HG03432 (cell line): ENCODE measurements around the gene TAL1.

Experiments
- ATAC-seq: cut with Tn5 transposase; IDR thresholded peaks from one replicate; pipeline ENCODE4 v1.9.1; 2021; ENCODE audit warnings: mild to moderate bottlenecking, moderate library complexity; ENCODE audit not compliant: unreplicated experiment

The TAL1 gene

DNA sequence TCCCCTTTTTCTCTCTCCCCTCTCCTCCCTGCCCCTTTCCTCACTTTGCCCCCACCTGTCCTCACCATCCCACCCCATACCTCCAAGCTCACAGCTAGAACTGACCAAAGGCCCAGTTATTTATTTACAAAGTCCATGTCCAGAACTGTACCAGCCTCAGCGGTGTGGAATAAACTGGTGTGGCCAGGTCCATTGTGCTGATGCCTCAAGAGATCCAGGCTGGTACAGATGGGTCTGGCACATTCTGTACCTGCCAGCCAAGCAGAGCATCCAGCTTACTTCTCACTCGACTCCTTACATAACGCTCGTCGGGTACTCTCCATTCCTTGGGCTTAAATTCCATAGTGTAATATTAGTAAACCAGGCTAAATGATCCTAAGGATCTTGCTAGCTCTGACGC lies 54.0 kb downstream of the TAL1 start:
- no peak for ATAC-seq

DNA sequence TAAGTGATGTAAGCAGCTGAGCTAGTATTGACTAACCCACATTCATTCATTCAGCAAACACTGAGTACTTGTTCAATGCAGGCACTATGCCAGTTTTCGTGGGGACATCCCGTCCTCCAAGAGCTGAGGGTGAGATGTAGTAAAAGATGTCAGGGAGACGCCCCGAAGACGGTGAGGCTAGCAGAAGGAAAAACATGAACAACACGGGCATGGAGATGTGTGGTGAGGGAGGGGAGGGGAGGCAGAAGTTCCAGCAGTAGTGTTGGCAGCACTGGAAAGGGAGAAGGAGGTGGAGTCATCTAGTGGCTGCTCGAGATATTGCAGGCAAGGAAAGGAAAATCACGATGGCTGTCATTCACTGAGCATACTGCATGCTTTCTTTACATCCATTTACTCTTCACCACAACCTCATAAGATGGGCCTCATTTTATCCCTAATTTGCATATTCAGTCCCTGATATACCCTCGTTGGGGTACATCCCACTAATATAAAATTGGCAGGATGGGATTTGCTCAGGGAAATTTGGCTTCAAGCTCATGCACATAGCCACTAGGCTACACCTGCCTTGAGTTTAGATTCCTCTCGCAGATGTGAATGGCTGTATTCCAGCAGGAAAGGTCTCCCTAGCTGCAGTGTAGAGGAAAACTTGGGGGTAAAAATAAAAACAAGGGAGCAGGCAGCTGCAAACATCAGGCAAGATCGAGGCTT lies 56.6 kb downstream of the TAL1 start:
- peak; percentile 43 for ATAC-seq

- ATAC-seq: no peak
Measured at GRCh38 chr1:47174656-47175020, 57.4 kb downstream of the TAL1 start.

GRCh38 chr1:47172782-47173181 lies 59.2 kb downstream of the TAL1 start:
- no peak for ATAC-seq
